GM23338 (cell line): ENCODE results near the gene DAW1. TPM values are rescaled to one million over a fixed set of nuclear protein-coding genes. Genes with fewer than 3 reads are reported as not detected.

Source experiments
- ATAC-seq: fragments of 200-7000 bp; cut with Tn5 transposase; 3 replicates; pipeline ENCODE4 v1.9.1; 2020
- DNase-seq: peaks from one replicate; pipeline ENCODE4 v3.0.0-alpha.2; 2015; ENCODE audit warnings: low spot score
- H2AFZ ChIP-seq: fragments of 200-600 bp; sonication (generic); 2 replicates; pipeline ENCODE4 v1.8.0; 2016; ENCODE audit warnings: antibody characterized with exemption, mild to moderate bottlenecking, moderate library complexity
- H3F3A ChIP-seq: fragments of 200-600 bp; sonication (generic); replicated peaks from 2 replicates; pipeline ENCODE4 v1.8.0; 2017; ENCODE audit warnings: antibody characterized with exemption, mixed run types, low read depth
- H3K27ac ChIP-seq: fragments of 200-600 bp; sonication (generic); 2 replicates; pipeline ENCODE4 v1.6.1; 2016; ENCODE audit warnings: low read depth
- H3K27me3 ChIP-seq: fragments of 200-600 bp; sonication (generic); 2 replicates; pipeline ENCODE4 v1.8.0; 2016; ENCODE audit warnings: mild to moderate bottlenecking, mixed run types, moderate library complexity; ENCODE audit not compliant: insufficient read depth
- H3K36me3 ChIP-seq: fragments of 200-600 bp; sonication (generic); 2 replicates; pipeline ENCODE4 v1.8.0; 2016; ENCODE audit warnings: mild to moderate bottlenecking; ENCODE audit not compliant: insufficient read depth
- H3K4me1 ChIP-seq: fragments of 200-600 bp; sonication (generic); 2 replicates; pipeline ENCODE4 v1.8.0; 2016; ENCODE audit warnings: mild to moderate bottlenecking, moderate library complexity; ENCODE audit not compliant: insufficient read depth
- H3K4me2 ChIP-seq: fragments of 200-600 bp; sonication (generic); 2 replicates; pipeline ENCODE4 v1.7.1; 2017; ENCODE audit warnings: mixed run types
- H3K4me3 ChIP-seq: fragments of 200-600 bp; sonication (generic); 2 replicates; pipeline ENCODE4 v1.6.1; 2016; ENCODE audit warnings: mixed run types
- H3K79me2 ChIP-seq: fragments of 200-600 bp; sonication (generic); replicated peaks from 2 replicates; pipeline ENCODE4 v1.8.0; 2017; ENCODE audit warnings: mild to moderate bottlenecking; ENCODE audit not compliant: insufficient read depth
- H3K9me2 ChIP-seq: fragments of 200-600 bp; sonication (generic); 2 replicates; pipeline ENCODE4 v1.8.0; 2017; ENCODE audit not compliant: insufficient read depth
- H4K20me1 ChIP-seq: fragments of 200-600 bp; sonication (generic); replicated peaks from 2 replicates; pipeline ENCODE4 v1.8.0; 2017; ENCODE audit warnings: mild to moderate bottlenecking; ENCODE audit not compliant: insufficient read depth
- H3K27ac Mint-ChIP-seq: 2 replicates; pipeline ENCODE4 v1.8.0; 2020; ENCODE audit warnings: inconsistent platforms, mild to moderate bottlenecking, moderate library complexity, mixed read lengths
- H3K27me3 Mint-ChIP-seq: 3 replicates; pipeline ENCODE4 v1.8.0; 2022; ENCODE audit warnings: low read depth, mild to moderate bottlenecking, moderate library complexity, mixed read lengths, inconsistent platforms; ENCODE audit not compliant: insufficient read depth, poor library complexity
- H3K36me3 Mint-ChIP-seq: 3 replicates; pipeline ENCODE4 v1.8.0; 2021; ENCODE audit warnings: low read depth, mild to moderate bottlenecking, inconsistent platforms, moderate library complexity, mixed read lengths
- H3K4me1 Mint-ChIP-seq: 3 replicates; pipeline ENCODE4 v1.8.0; 2020; ENCODE audit warnings: mild to moderate bottlenecking, inconsistent platforms, mixed read lengths
- H3K4me3 Mint-ChIP-seq: 3 replicates; pipeline ENCODE4 v1.8.0; 2021; ENCODE audit warnings: moderate library complexity, mild to moderate bottlenecking, inconsistent platforms, mixed read lengths
- H3K9me3 Mint-ChIP-seq: 3 replicates; pipeline ENCODE4 v1.8.0; 2020; ENCODE audit warnings: moderate library complexity, mild to moderate bottlenecking, inconsistent platforms, mixed read lengths
- CREB1 ChIP-seq: fragments of 250-450 bp; sonication (Bioruptor Pico); IDR thresholded peaks from 2 replicates; pipeline ENCODE4 v1.5.0; 2020; ENCODE audit warnings: low read depth, mild to moderate bottlenecking, moderate library complexity
- EZH2 ChIP-seq: fragments of 200-600 bp; sonication (generic); IDR thresholded peaks from one replicate; pipeline ENCODE4 v1.8.0; 2017; ENCODE audit warnings: antibody characterized with exemption, mild to moderate bottlenecking, low read depth; ENCODE audit not compliant: unreplicated experiment
- EZH2phosphoT487 ChIP-seq: fragments of 200-600 bp; sonication (generic); IDR thresholded peaks from one replicate; pipeline ENCODE4 v1.8.1; 2018; ENCODE audit warnings: antibody characterized with exemption; ENCODE audit not compliant: unreplicated experiment
- JUNB ChIP-seq: IDR thresholded peaks from one replicate; pipeline ENCODE4 v1.6.1; 2016; ENCODE audit warnings: antibody characterized with exemption; ENCODE audit not compliant: unreplicated experiment
- NANOG ChIP-seq: IDR thresholded peaks from 2 replicates; pipeline ENCODE4 v1.6.1; 2016; ENCODE audit warnings: antibody characterized with exemption, borderline replicate concordance
- POLR2AphosphoS5 ChIP-seq: IDR thresholded peaks from 2 replicates; pipeline ENCODE4 v1.6.1; 2016; ENCODE audit warnings: antibody characterized with exemption, low read depth
- REST ChIP-seq: IDR thresholded peaks from one replicate; pipeline ENCODE4 v1.6.1; 2018; ENCODE audit warnings: antibody characterized with exemption; ENCODE audit not compliant: unreplicated experiment
- STAT1 ChIP-seq: IDR thresholded peaks from one replicate; pipeline ENCODE4 v1.6.1; 2016; ENCODE audit warnings: antibody characterized with exemption; ENCODE audit not compliant: unreplicated experiment
- ZNF114 ChIP-seq: fragments of 250-450 bp; sonication (Bioruptor Pico); IDR thresholded peaks from 2 replicates; pipeline ENCODE4 v1.5.0; 2020; ENCODE audit warnings: mild to moderate bottlenecking, moderate library complexity
- ZNF331 ChIP-seq: fragments of 250-450 bp; sonication (Bioruptor Pico); IDR thresholded peaks from 2 replicates; pipeline ENCODE4 v1.5.0; 2020; ENCODE audit warnings: low read depth, mild to moderate bottlenecking, moderate library complexity
- polyA plus RNA-seq: library from polyadenylated mRNA; unstranded; fragments of >200 nt; fragmentation: Nextera tagmentation; extraction: Ambion mirVana; gene quantifications from 2 replicates; pipeline ENCODE4 v1.2.1, GENCODE V29; 2016
- total RNA-seq: library from RNA; depleted of rRNA; stranded (reverse); fragments of >200 nt; shearing (Covaris generic); gene quantifications from 2 replicates; pipeline ENCODE4 v1.2.3, GENCODE V29; 2014
- TF ChIP-seq, protein P1 (sequence below): fragments of 250-450 bp; sonication (Bioruptor Pico); IDR thresholded peaks from 2 replicates; pipeline ENCODE4 v1.5.0; 2020; ENCODE audit warnings: mild to moderate bottlenecking, moderate library complexity
- TF ChIP-seq, protein P2 (sequence below): IDR thresholded peaks from 2 replicates; pipeline ENCODE4 v1.6.1; 2016; ENCODE audit warnings: antibody characterized with exemption
- TF ChIP-seq, protein P3 (sequence below), 2 experiments: fragments of 200-600 bp in 1 of 2; sonication (generic) in 1 of 2; conservative IDR thresholded peaks; 2 replicates each; pipeline versions ENCODE4 v1.5.1 to v1.6.1; 2016 to 2017; ENCODE audit warnings: antibody characterized with exemption in 2 of 2, low read depth in 2 of 2, mild to moderate bottlenecking in 2 of 2, moderate library complexity in 1 of 2

Gene DAW1
- total and polyA plus RNA-seq, 2 experiments from 2014 or later, result 0.71 to 2.0 TPM

GRCh38 chr2:227891673-227892072 lies 20.2 kb downstream of the DAW1 start:
- TF ChIP-seq JUNB (no peak), STAT1 (no peak), REST (no peak), ZNF114 (no peak), CREB1 (CRISPR knock-in tag) (no peak), EZH2 (no peak), ZNF331 (CRISPR knock-in tag) (no peak), EZH2phosphoT487 (no peak), NANOG (no peak), POLR2AphosphoS5 (no peak)
- TF ChIP-seq, protein P1, sequence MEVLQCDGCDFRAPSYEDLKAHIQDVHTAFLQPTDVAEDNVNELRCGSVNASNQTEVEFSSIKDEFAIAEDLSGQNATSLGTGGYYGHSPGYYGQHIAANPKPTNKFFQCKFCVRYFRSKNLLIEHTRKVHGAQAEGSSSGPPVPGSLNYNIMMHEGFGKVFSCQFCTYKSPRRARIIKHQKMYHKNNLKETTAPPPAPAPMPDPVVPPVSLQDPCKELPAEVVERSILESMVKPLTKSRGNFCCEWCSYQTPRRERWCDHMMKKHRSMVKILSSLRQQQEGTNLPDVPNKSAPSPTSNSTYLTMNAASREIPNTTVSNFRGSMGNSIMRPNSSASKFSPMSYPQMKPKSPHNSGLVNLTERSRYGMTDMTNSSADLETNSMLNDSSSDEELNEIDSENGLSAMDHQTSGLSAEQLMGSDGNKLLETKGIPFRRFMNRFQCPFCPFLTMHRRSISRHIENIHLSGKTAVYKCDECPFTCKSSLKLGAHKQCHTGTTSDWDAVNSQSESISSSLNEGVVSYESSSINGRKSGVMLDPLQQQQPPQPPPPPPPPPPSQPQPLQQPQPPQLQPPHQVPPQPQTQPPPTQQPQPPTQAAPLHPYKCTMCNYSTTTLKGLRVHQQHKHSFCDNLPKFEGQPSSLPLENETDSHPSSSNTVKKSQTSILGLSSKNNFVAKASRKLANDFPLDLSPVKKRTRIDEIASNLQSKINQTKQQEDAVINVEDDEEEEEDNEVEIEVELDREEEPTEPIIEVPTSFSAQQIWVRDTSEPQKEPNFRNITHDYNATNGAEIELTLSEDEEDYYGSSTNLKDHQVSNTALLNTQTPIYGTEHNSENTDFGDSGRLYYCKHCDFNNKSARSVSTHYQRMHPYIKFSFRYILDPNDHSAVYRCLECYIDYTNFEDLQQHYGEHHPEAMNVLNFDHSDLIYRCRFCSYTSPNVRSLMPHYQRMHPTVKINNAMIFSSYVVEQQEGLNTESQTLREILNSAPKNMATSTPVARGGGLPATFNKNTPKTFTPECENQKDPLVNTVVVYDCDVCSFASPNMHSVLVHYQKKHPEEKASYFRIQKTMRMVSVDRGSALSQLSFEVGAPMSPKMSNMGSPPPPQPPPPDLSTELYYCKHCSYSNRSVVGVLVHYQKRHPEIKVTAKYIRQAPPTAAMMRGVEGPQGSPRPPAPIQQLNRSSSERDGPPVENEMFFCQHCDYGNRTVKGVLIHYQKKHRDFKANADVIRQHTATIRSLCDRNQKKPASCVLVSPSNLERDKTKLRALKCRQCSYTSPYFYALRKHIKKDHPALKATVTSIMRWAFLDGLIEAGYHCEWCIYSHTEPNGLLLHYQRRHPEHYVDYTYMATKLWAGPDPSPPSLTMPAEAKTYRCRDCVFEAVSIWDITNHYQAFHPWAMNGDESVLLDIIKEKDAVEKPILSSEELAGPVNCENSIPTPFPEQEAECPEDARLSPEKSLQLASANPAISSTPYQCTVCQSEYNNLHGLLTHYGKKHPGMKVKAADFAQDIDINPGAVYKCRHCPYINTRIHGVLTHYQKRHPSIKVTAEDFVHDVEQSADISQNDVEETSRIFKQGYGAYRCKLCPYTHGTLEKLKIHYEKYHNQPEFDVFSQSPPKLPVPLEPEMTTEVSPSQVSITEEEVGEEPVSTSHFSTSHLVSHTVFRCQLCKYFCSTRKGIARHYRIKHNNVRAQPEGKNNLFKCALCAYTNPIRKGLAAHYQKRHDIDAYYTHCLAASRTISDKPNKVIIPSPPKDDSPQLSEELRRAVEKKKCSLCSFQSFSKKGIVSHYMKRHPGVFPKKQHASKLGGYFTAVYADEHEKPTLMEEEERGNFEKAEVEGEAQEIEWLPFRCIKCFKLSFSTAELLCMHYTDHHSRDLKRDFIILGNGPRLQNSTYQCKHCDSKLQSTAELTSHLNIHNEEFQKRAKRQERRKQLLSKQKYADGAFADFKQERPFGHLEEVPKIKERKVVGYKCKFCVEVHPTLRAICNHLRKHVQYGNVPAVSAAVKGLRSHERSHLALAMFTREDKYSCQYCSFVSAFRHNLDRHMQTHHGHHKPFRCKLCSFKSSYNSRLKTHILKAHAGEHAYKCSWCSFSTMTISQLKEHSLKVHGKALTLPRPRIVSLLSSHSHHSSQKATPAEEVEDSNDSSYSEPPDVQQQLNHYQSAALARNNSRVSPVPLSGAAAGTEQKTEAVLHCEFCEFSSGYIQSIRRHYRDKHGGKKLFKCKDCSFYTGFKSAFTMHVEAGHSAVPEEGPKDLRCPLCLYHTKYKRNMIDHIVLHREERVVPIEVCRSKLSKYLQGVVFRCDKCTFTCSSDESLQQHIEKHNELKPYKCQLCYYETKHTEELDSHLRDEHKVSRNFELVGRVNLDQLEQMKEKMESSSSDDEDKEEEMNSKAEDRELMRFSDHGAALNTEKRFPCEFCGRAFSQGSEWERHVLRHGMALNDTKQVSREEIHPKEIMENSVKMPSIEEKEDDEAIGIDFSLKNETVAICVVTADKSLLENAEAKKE, result no peak
- TF ChIP-seq, protein P2, sequence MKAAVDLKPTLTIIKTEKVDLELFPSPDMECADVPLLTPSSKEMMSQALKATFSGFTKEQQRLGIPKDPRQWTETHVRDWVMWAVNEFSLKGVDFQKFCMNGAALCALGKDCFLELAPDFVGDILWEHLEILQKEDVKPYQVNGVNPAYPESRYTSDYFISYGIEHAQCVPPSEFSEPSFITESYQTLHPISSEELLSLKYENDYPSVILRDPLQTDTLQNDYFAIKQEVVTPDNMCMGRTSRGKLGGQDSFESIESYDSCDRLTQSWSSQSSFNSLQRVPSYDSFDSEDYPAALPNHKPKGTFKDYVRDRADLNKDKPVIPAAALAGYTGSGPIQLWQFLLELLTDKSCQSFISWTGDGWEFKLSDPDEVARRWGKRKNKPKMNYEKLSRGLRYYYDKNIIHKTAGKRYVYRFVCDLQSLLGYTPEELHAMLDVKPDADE, result no peak
- TF ChIP-seq, protein P3, sequence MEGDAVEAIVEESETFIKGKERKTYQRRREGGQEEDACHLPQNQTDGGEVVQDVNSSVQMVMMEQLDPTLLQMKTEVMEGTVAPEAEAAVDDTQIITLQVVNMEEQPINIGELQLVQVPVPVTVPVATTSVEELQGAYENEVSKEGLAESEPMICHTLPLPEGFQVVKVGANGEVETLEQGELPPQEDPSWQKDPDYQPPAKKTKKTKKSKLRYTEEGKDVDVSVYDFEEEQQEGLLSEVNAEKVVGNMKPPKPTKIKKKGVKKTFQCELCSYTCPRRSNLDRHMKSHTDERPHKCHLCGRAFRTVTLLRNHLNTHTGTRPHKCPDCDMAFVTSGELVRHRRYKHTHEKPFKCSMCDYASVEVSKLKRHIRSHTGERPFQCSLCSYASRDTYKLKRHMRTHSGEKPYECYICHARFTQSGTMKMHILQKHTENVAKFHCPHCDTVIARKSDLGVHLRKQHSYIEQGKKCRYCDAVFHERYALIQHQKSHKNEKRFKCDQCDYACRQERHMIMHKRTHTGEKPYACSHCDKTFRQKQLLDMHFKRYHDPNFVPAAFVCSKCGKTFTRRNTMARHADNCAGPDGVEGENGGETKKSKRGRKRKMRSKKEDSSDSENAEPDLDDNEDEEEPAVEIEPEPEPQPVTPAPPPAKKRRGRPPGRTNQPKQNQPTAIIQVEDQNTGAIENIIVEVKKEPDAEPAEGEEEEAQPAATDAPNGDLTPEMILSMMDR (conservative IDR thresholded peaks at IDR 0.05; ENCODE audit: low read depth in 2 of 2), result no peak
- no peak overlapping the region for H3K27ac ChIP-seq
- no peaks in the 10 kb centered on the region for H3K27me3 Mint-ChIP-seq

More at GRCh38 chr2:227891673-227892072, 20.2 kb downstream of the DAW1 start:
- H3K4me1 ChIP-seq, result no peaks in the 10 kb centered on the region
- no peak overlapping the region for H3K4me3 Mint-ChIP-seq
- DNase-seq (no peak), ATAC-seq (no peak)
- no peaks in the 10 kb centered on the region for H3F3A ChIP-seq
- H4K20me1 ChIP-seq, result no peaks in the 10 kb centered on the region
- no peaks in the 10 kb centered on the region for H3K79me2 ChIP-seq
- no peaks in the 10 kb centered on the region for H3K9me3 Mint-ChIP-seq
- H3K27me3 ChIP-seq, result no peaks in the 10 kb centered on the region
- H3K36me3 ChIP-seq, result no peaks in the 10 kb centered on the region
- H3K4me2 ChIP-seq, result no peak overlapping the region
- no peak overlapping the region for H2AFZ ChIP-seq
- no peak overlapping the region for H3K4me3 ChIP-seq
- no peaks in the 10 kb centered on the region; the same call in 2 of the 3 replicates for H3K4me1 Mint-ChIP-seq
- H3K9me2 ChIP-seq, result no peaks in the 10 kb centered on the region
- H3K36me3 Mint-ChIP-seq, result no peaks in the 10 kb centered on the region
- no peak overlapping the region for H3K27ac Mint-ChIP-seq
